ENCODE results near the gene CCNY.

CCNY gene

DNA sequence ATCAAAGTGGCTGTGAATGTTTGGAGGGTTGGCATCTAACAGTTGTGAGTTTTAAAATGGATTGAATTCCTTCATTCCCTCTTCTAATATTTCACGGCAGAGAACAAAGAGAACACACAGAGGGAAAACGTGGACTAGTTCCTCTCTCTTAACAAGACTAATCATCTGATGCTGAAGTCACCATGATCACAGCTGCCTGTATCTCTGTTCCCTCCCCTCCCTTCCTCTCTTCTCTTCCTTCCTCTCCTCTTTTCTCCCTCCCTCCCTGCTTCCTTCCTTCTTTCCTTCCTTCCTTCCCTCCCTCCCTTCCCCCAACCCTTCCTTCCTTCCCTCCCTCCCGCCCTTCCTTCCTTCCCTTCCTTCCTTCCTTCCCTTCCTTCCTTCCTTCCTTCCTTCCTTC lies 258.8 kb downstream of the CCNY start:
- Histone ChIP-seq H3K36me3 (ENCODE audit: insufficient read depth, low read length) (no peaks in the 10 kb centered on the region), H3K9ac (ENCODE audit: low read depth, low read length) (peak overlapping the region; percentile 8; the same call in 1 of the 2 replicates), H3K4me1 (ENCODE audit: insufficient read depth, low read length) (peaks cover 23% of the 10 kb centered on the region), H3K4me3 (ENCODE audit: low read length) (no peak overlapping the region), H3K27ac (ENCODE audit: low read depth, low read length) (peak overlapping the region; percentile 74; the same call in 1 of the 2 replicates), H3K27me3 (ENCODE audit: insufficient read depth, low read length) (no peaks in the 10 kb centered on the region), H3K9me3 (ENCODE audit: insufficient read depth, low read depth, low read length) (peaks cover 13% of the 10 kb centered on the region)
- WGBS, result 51% methylated on average over 2 of the region's 3 CpGs

DNA sequence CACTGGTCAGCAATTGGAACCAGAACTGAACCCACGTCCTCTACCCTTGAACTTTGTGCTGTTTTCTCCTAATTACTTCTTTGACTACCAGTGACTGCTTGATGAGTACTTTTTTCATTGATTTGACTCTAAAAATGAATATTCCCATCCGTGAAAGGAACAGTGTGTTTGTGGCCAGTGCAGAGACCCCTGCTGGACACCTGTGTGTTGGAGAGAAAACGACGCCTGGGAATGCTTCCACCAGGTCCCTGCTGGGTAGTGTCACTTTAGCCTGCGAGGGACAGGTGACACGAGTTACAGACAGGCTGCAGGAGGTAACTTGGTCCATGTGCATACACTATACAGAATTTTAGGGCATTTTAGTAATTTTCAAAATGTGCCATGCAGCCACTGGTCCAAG lies 262.1 kb downstream of the CCNY start:
- Histone ChIP-seq H3K4me1 (ENCODE audit: insufficient read depth, low read length) (peaks cover 18% of the 10 kb centered on the region), H3K9me3 (ENCODE audit: insufficient read depth, low read depth, low read length) (no peaks in the 10 kb centered on the region), H3K4me3 (ENCODE audit: low read length) (no peak overlapping the region), H3K9ac (ENCODE audit: low read depth, low read length) (no peak overlapping the region), H3K27me3 (ENCODE audit: insufficient read depth, low read length) (no peaks in the 10 kb centered on the region), H3K27ac (ENCODE audit: low read depth, low read length) (no peak overlapping the region), H3K36me3 (ENCODE audit: insufficient read depth, low read length) (no peaks in the 10 kb centered on the region)
- 64% methylated on average over 6 of the region's 6 CpGs for WGBS

DNA sequence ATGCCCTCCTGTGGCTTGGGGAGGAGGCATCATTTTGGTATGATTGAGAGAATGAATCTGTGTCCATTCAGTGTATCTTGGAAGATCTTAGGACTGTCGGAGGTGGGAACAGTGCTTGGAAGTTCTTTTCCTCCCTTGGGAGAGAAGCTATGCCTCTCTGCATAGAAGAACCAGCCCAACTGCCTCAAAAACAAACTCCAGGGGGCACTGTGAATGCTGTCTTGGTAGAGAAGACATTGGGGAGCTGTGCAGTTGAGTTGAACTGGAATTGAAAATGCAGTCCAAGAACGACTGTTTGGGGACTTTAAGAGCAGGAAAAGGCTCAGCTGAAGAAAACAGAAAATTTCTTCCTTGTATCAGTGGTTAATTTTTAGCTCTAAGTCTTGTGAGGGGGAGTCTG lies 263.9 kb downstream of the CCNY start:
- H3K36me3 ChIP-seq (ENCODE audit: insufficient read depth, low read length), result no peaks in the 10 kb centered on the region
- no peak overlapping the region for H3K27ac ChIP-seq (ENCODE audit: low read depth, low read length)
- H3K27me3 ChIP-seq (ENCODE audit: insufficient read depth, low read length), result no peaks in the 10 kb centered on the region
- 80% methylated on average over 2 of the region's 2 CpGs for WGBS
- no peak overlapping the region for H3K4me3 ChIP-seq (ENCODE audit: low read length)
- no peaks in the 10 kb centered on the region for H3K9me3 ChIP-seq (ENCODE audit: insufficient read depth, low read depth, low read length)
- no peak overlapping the region for H3K9ac ChIP-seq (ENCODE audit: low read depth, low read length)
- peaks cover 3% of the 10 kb centered on the region; the same call in 1 of the 2 replicates for H3K4me1 ChIP-seq (ENCODE audit: insufficient read depth, low read length)

DNA sequence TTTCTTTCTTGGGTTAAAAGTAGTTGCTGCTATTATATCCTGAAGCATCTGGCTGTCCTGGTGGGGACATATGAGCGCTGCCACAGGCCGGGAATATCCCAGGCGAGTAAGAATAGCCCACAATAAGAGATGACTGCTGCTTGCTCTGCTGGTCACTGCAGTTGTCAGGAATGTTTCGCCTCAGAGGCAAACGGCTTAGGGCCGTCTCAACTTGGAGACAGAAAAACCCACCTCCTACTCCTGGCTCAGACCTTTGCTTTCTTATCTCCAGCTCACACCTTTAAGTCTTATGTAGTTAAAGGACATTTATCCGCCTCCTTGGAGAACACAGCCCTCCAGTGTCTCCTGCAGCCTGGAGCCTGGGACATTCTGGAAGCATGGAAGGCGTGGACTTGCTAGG lies 268.9 kb downstream of the CCNY start, which contains the start of gene GJD4:
TSS of gene GJD4 (plus strand) at position 151 of the 400 bp plus-strand sequence. CDS start at position 378, 227 bp downstream.
- H3K9ac ChIP-seq (ENCODE audit: low read depth, low read length), result no peak within 1 kb of the TSS
- 0 out of 2 replicates have a peak, but pooled peaks cover 7% of the 10 kb centered on the region for H3K9me3 ChIP-seq (ENCODE audit: insufficient read depth, low read depth, low read length)
- H3K4me3 ChIP-seq (ENCODE audit: low read length), result no peak within 1 kb of the TSS
- WGBS, result 76% methylated on average over 8 of the region's 8 CpGs
- no peaks in the 10 kb centered on the region for H3K4me1 ChIP-seq (ENCODE audit: insufficient read depth, low read length)
- peaks cover 23% of the 10 kb centered on the region for H3K27me3 ChIP-seq (ENCODE audit: insufficient read depth, low read length)
- no peaks in the 10 kb centered on the region for H3K36me3 ChIP-seq (ENCODE audit: insufficient read depth, low read length)
- H3K27ac ChIP-seq (ENCODE audit: low read depth, low read length), result no peak within 1 kb of the TSS

DNA sequence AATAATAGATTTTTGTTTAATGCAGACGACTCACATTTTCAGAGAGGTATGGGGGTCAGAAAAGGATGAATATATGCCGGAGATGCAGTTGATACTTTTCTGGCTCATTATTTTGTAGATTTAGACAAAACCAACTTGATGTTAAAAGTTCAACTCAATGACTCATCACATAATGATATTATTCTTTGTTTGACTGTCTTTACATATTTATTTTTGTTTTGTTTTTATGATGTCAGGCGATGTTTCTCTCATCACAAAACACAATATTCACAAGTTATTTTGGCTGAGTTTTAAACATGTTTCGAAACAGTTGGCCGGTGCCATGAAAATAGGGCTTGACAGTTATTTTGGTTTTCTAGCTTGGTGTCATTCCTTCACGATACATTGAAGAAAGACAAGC lies 270.1 kb downstream of the CCNY start:
- Histone ChIP-seq H3K9ac (ENCODE audit: low read depth, low read length) (no peak overlapping the region), H3K27ac (ENCODE audit: low read depth, low read length) (no peak overlapping the region), H3K36me3 (ENCODE audit: insufficient read depth, low read length) (no peaks in the 10 kb centered on the region), H3K27me3 (ENCODE audit: insufficient read depth, low read length) (peaks cover 23% of the 10 kb centered on the region), H3K9me3 (ENCODE audit: insufficient read depth, low read depth, low read length) (0 out of 2 replicates have a peak, but pooled peaks cover 9% of the 10 kb centered on the region), H3K4me3 (ENCODE audit: low read length) (no peak overlapping the region), H3K4me1 (ENCODE audit: insufficient read depth, low read length) (no peaks in the 10 kb centered on the region)
- 100% methylated on average over 4 of the region's 6 CpGs for WGBS

DNA sequence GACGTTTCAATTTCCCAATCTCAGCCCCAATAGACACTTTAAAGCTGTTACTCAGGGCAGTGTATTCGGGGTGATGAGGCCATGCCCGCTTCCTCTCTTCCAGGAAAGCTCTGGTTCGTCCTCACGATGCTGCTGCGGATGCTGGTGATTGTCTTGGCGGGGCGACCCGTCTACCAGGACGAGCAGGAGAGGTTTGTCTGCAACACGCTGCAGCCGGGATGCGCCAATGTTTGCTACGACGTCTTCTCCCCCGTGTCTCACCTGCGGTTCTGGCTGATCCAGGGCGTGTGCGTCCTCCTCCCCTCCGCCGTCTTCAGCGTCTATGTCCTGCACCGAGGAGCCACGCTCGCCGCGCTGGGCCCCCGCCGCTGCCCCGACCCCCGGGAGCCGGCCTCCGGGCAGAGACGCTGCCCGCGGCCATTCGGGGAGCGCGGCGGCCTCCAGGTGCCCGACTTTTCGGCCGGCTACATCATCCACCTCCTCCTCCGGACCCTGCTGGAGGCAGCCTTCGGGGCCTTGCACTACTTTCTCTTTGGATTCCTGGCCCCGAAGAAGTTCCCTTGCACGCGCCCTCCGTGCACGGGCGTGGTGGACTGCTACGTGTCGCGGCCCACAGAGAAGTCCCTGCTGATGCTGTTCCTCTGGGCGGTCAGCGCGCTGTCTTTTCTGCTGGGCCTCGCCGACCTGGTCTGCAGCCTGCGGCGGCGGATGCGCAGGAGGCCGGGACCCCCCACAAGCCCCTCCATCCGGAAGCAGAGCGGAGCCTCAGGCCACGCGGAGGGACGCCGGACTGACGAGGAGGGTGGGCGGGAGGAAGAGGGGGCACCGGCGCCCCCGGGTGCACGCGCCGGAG lies 271.4 kb downstream of the CCNY start:
- 15% methylated on average over 78 of the region's 78 CpGs for WGBS
- H3K36me3 ChIP-seq (ENCODE audit: insufficient read depth, low read length), result no peaks in the 10 kb centered on the region
- no peaks in the 10 kb centered on the region for H3K4me1 ChIP-seq (ENCODE audit: insufficient read depth, low read length)
- H3K27me3 ChIP-seq (ENCODE audit: insufficient read depth, low read length), result peaks cover 23% of the 10 kb centered on the region
- peak overlapping the region; percentile 48 for H3K4me3 ChIP-seq (ENCODE audit: low read length)
- 0 out of 2 replicates have a peak, but pooled peaks cover 9% of the 10 kb centered on the region for H3K9me3 ChIP-seq (ENCODE audit: insufficient read depth, low read depth, low read length)
- peak overlapping the region; percentile 8; the same call in 1 of the 2 replicates for H3K9ac ChIP-seq (ENCODE audit: low read depth, low read length)
- no peak overlapping the region for H3K27ac ChIP-seq (ENCODE audit: low read depth, low read length)

DNA sequence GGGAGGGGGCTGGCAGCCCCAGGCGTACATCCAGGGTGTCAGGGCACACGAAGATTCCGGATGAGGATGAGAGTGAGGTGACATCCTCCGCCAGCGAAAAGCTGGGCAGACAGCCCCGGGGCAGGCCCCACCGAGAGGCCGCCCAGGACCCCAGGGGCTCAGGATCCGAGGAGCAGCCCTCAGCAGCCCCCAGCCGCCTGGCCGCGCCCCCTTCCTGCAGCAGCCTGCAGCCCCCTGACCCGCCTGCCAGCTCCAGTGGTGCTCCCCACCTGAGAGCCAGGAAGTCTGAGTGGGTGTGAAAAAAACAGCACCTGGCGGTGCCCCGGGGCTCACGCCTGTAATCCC lies 272.0 kb downstream of the CCNY start:
- Histone ChIP-seq H3K4me1 (ENCODE audit: insufficient read depth, low read length) (no peaks in the 10 kb centered on the region), H3K9me3 (ENCODE audit: insufficient read depth, low read depth, low read length) (0 out of 2 replicates have a peak, but pooled peaks cover 9% of the 10 kb centered on the region), H3K36me3 (ENCODE audit: insufficient read depth, low read length) (no peaks in the 10 kb centered on the region), H3K27ac (ENCODE audit: low read depth, low read length) (no peak overlapping the region), H3K9ac (ENCODE audit: low read depth, low read length) (no peak overlapping the region), H3K27me3 (ENCODE audit: insufficient read depth, low read length) (peaks cover 23% of the 10 kb centered on the region), H3K4me3 (ENCODE audit: low read length) (peak overlapping the region; percentile 48)
- 65% methylated on average over 16 of the region's 16 CpGs for WGBS

DNA sequence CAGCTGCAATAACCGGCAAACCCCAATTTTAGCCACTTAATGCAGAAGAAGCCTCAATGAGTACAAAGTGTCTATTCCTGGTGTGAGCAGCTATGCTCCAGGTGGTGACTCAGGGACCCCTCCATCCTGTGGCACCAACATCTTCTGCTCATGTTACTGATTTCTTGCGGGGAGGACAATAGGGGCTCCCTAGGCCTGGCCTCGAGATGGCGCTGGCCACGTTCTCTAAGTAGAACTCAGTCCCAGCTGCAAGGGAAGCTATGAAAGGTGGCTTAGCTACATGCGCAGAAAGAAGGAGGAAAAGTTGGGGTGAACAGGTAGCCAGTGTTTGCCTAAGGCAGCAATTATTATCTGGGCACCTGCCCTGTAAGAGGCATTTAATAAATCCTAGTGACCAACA lies 275.4 kb downstream of the CCNY start:
- Histone ChIP-seq H3K27me3 (ENCODE audit: insufficient read depth, low read length) (peaks cover 21% of the 10 kb centered on the region), H3K4me3 (ENCODE audit: low read length) (no peak overlapping the region), H3K36me3 (ENCODE audit: insufficient read depth, low read length) (no peaks in the 10 kb centered on the region), H3K9ac (ENCODE audit: low read depth, low read length) (no peak overlapping the region), H3K4me1 (ENCODE audit: insufficient read depth, low read length) (no peaks in the 10 kb centered on the region), H3K27ac (ENCODE audit: low read depth, low read length) (no peak overlapping the region), H3K9me3 (ENCODE audit: insufficient read depth, low read depth, low read length) (0 out of 2 replicates have a peak, but pooled peaks cover 9% of the 10 kb centered on the region)
- WGBS, result 82% methylated on average over 6 of the region's 6 CpGs

DNA sequence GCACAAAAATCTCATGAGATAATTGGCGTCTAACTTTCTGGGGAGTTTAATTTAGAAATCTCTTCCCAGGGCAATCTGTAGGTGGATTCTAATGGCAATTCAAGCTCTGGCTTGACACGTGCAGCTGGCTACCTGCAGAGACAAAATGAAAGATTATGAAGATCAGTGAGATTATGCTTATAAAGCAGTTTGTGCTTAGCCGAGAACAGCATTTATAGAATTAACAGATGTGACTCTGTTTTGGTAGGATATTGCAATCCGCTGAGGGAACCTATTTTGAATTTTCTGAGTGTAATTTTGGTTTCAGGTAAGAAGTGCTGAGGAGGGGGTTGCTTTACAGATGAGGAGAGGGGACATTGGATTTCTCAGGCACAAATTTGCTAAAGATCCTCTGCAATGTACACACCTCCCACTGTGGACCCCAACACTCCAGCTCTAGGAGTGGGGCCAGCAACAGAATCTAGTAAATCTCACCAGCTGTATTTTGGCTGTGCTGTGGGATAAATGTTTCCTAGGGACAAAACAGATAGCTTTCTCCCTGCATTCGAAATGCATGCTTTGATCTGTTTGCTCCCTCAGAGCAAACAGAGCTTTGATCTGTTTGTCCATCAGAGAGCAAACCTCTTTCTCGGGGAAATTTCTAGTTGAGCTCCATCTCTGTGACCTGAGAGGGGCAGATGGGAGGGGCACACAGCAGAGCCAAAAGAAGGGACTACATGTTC lies 276.2 kb downstream of the CCNY start:
- Histone ChIP-seq H3K9ac (ENCODE audit: low read depth, low read length) (no peak overlapping the region), H3K27me3 (ENCODE audit: insufficient read depth, low read length) (peaks cover 13% of the 10 kb centered on the region), H3K27ac (ENCODE audit: low read depth, low read length) (no peak overlapping the region), H3K4me1 (ENCODE audit: insufficient read depth, low read length) (no peaks in the 10 kb centered on the region), H3K36me3 (ENCODE audit: insufficient read depth, low read length) (no peaks in the 10 kb centered on the region), H3K9me3 (ENCODE audit: insufficient read depth, low read depth, low read length) (0 out of 2 replicates have a peak, but pooled peaks cover 9% of the 10 kb centered on the region), H3K4me3 (ENCODE audit: low read length) (no peak overlapping the region)
- 74% methylated on average over 6 of the region's 6 CpGs for WGBS

DNA sequence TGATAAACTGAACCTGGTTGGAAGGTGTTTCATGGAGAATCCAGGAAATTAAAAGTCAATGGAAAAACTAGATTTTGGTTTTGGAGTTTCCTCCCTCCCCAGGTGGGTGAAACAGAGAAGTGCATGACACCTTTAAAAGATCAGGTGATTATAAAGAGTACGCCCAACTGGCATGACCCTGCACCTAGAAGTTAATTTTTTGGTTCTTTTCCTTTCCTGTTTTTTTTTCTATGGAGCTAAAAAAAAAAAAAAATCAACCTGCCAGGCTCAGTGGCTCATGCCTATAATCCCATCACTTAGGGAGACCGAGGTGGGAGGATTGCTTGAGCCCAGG lies 276.8 kb downstream of the CCNY start:
- no peaks in the 10 kb centered on the region for H3K36me3 ChIP-seq (ENCODE audit: insufficient read depth, low read length)
- WGBS, result 79% methylated on average over 1 of the region's 2 CpGs
- no peak overlapping the region for H3K9ac ChIP-seq (ENCODE audit: low read depth, low read length)
- H3K4me3 ChIP-seq (ENCODE audit: low read length), result no peak overlapping the region
- H3K9me3 ChIP-seq (ENCODE audit: insufficient read depth, low read depth, low read length), result 0 out of 2 replicates have a peak, but pooled peaks cover 9% of the 10 kb centered on the region
- H3K4me1 ChIP-seq (ENCODE audit: insufficient read depth, low read length), result no peaks in the 10 kb centered on the region
- no peak overlapping the region for H3K27ac ChIP-seq (ENCODE audit: low read depth, low read length)
- peaks cover 8% of the 10 kb centered on the region for H3K27me3 ChIP-seq (ENCODE audit: insufficient read depth, low read length)

DNA sequence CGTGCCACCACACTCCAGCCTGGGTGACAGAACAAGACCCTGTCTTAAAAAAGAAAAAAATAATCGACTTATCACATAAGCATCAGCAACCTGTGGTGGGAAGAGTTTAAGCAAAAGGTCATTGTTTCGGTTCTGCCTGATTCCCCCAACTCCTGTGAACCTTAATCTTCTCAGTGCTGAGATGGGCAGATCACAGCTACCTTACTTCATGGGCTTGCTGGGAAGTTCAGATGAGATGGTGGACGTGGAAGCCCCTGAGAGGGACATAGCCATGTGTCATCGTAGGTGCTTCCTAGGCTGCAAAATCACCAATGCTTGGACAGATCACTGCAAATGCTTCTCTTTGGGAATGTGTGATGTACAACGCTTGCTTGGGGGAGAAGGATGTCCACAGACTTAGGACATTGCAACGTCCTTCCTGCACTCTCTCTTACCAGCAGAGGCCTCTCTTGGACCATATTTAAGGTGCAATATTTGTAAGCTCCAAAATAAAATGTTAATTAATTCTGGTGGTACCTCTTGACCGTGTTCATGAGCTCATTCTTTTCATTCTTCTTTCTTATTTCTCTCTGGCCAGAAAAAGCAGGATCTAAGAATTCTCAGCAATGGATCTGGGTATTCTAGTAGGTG lies 277.4 kb downstream of the CCNY start:
- Histone ChIP-seq H3K27ac (ENCODE audit: low read depth, low read length) (no peak overlapping the region), H3K9ac (ENCODE audit: low read depth, low read length) (no peak overlapping the region), H3K9me3 (ENCODE audit: insufficient read depth, low read depth, low read length) (0 out of 2 replicates have a peak, but pooled peaks cover 9% of the 10 kb centered on the region), H3K4me1 (ENCODE audit: insufficient read depth, low read length) (no peaks in the 10 kb centered on the region), H3K27me3 (ENCODE audit: insufficient read depth, low read length) (peaks cover 2% of the 10 kb centered on the region; the same call in 1 of the 2 replicates), H3K36me3 (ENCODE audit: insufficient read depth, low read length) (no peaks in the 10 kb centered on the region), H3K4me3 (ENCODE audit: low read length) (no peak overlapping the region)
- 78% methylated on average over 8 of the region's 8 CpGs for WGBS
